COLO829 (cell line): ENCODE results near the gene ARAF.
"Not testable (repeated sequence)": the region's sequence is repeated elsewhere in the genome, so short reads cannot be mapped to it uniquely, and the experiment has no call there.

Source experiments
- DNase-seq: peaks from one replicate; pipeline ENCODE4 v3.0.0; 2012; ENCODE audit warnings: low spot score

ARAF gene

GRCh38 chrX:47560934-47561658 lies at the start of gene ARAF:
ARAF (plus strand) TSS chrX:47561205; CDS start chrX:47562968, 1,763 bp downstream.
- peak; percentile 97 for DNase-seq

GRCh38 chrX:47512383-47512782 lies 48.6 kb upstream of the ARAF start:
- DNase-seq, result not testable (repeated sequence)

DNA sequence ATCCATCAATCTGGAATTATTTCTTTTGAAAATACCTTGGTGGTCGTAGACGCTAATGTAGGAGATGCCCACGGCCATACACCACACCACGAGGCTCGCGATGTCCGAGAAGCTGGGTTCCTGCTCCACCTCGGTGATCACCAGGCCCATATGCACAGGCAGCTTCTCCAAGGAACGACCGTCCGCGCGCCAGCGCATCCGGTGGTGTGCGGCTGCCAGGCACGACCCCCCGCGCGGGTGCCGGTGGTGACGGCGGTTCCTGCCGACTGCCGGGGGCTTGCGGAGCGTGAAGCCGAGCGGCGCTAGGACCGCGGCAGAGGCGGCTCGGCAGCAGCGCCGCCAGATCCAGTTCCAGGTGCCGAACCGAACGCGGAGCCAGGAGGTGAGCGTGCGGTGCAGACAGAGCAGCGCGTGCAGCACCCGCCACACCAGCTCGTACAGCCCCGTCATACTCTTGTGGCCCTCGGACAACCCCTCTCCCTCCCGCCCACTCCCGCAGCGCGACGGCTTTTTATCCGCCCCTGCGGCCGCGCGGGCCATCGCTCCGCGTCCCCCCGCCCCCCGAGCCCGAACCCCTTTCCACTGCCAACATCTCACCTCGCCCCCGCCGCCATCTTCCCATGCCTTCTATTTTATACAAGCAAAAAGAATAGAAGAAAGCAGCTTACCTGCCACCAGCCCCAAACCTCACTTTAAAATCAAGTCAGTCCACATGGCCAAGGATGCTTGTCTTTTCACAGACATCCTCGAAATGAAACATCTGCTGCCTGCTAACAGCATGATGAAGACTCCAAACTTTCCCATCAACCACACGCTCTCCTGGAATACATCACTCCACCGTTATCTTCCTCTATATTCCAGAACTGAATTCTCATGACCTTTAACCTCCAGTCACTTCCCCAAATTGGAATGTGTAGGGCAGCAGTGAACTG lies 47.7 kb upstream of the ARAF start:
- DNase-seq, result not testable (repeated sequence)

DNA sequence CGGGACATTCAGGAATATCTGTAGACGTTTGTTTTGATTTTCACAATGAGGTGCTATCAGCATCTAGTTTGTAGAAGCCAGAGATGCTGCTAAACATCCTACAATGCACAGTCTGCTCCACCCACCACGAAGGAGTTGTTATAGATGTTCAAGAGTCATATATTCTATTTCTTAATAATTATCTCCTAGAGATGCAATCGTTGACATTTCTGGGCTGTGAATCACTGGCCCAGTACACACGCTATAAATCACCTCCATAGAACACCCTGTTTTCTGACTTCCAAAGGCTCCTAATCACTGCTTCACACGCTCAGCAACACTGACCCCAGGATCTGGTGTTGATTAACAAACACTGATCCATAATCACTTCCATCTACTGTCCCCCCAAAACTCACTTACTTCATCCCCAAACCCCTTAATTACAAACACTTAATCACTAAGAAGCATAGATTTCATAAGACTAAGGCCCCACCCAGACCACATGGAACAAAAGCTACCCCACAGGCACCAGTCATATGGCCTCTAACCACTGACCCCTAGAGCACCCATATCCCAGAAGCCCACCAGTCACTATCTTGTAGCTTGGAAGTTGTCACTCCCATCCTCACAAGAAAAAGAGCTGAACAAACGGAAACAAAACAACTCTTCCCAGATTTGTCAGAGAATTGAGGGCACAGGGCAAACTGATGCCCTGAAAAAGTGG lies 46.3 kb upstream of the ARAF start:
- DNase-seq, result no peak

DNA sequence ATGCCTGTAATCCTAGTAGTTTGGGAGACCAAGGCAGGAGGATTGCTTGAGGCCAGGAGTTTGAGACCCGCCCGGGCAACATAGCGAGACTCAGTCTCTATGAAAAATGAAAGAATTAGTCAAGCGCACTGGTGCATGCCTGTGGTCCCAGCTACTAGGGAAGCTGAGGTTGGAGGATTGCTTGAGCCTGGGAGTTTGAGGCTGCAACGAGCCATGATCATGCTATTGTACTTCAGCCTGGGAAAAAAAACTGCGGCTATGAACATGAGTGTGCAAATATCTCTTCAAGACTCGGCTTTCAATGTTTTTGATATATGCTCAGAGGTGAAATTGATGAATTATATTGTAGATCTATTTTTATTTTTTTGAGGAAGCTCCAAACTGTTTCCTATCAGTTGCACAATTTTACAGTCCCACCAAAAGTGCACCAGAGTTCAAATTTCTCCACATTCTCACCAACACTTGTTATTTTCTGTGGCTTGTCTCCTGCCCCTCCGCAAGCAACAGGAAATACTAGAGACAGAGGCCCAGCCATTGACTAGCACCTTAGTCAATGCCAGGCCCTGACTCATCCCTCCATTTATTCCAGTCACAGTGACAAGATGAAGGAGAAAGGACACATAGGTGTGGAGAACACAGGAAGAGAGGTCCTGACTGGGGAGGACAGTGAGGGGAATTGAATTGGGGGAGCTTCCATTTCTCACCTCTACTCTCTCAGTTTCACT lies 44.9 kb upstream of the ARAF start:
- DNase-seq, result no peak

GRCh38 chrX:47518144-47518543 lies 42.9 kb upstream of the ARAF start:
- no peak for DNase-seq

GRCh38 chrX:47523297-47523696 lies 37.7 kb upstream of the ARAF start:
- peak; percentile 63 for DNase-seq

DNA sequence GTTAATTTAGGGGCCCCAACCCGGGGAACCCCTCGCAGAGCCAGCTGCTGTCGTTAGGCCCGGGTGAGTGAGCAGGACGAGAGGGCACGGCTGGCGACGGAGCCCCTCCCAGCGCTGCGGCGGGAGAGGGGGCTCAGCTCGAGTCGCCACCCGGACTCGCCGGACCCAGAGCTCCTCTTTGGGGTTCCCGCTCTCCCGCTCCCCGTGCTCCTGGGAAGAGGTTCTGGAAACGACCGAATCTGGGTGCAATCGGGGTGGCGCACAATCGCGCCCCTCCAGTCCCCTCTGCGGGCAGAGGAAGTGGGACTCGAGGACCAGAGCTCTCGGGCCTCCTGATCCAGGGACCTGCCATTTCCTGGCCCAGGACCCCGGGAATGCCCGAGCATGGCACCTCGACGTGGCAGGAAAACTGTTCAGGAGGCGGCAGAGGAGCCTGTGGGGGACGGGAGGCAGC lies 37.3 kb upstream of the ARAF start:
- no peak for DNase-seq

DNA sequence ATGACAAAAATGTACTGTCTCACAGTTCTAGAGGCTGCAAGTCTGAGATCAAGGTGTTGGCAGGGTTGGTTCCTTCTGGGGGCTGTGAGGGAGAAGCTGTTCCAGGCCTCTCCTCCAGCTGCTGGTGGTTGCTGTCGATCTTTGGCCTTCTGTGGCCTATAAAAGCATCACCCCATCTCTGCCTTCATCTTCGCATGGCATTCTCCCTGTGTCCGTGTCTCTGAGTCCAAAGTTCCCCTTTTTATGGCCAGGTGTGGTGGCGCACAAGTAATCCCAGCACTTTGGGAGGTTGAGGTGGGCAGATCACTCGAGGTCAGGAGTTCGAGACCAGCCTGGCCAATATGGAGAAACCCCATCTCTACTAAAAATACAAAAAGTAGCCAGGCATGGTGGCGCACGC lies 31.5 kb upstream of the ARAF start:
- no peak for DNase-seq

GRCh38 chrX:47530049-47530448 lies 31.0 kb upstream of the ARAF start:
- DNase-seq, result no peak

DNA sequence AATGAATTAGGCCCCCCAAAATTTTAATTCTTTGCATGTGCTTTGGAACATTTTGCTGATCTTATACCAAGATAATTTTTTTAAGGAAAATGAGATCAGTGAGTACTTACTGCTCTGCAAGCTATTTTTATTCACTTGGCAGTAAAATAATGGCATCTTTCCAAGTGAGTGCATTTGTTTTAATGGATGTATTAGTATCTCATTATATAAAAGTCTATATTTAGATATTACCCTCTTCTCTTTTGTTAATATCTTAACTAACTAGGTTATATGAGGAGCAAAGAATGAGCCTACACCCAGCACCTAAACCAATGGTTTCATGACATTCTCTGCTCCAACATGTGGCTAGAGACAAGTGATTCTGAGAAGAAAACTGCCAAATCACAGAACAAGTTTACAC lies 21.1 kb upstream of the ARAF start:
- DNase-seq, result no peak

- DNase-seq, result peak; percentile 96
Observed at GRCh38 chrX:47540754-47541538, 20.1 kb upstream of the ARAF start.

DNA sequence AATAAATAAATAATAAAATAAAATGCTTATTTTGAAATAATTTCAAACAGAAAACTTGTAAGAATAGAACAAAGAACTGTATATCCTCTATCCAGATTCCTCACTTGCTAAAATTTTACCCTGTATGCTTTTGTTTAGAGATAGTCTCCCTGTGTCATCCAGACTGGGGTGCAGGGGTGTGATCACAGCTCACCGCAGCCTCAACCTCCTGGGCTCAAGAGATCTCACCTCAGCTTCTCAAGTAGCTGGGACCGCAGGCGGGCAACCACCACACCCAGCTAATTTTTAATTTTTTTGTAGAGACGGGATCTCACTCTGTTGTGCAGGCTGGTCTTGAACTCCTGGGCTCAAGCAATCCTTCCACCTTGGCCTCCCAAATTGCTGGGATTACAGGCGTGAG lies 17.5 kb upstream of the ARAF start:
- no peak for DNase-seq

- peak; percentile 10 for DNase-seq
Observed at GRCh38 chrX:47556045-47556623, 4.9 kb upstream of the ARAF start.

DNA sequence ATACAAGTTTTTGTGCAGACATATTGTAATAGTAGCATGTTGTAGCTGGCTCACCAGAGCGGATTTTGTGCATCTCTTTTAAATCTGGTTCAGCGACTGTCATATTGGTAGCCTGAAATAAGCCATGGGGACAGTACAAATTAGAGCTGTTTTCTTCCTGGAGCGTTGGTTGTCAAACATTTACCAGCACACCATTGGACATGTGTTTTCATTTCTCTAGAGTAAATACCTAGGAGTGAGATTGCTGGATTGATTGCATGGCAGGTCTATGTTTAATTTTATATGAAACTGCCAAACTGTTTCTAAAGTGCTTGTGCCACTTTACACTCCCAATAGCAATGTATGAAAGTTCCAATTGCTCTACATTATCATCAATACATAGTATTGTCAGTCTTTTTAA lies 2.6 kb upstream of the ARAF start:
- DNase-seq, result no peak

GRCh38 chrX:47560179-47560933 lies 649 bp upstream of the ARAF start:
- DNase-seq, result no peak

DNA sequence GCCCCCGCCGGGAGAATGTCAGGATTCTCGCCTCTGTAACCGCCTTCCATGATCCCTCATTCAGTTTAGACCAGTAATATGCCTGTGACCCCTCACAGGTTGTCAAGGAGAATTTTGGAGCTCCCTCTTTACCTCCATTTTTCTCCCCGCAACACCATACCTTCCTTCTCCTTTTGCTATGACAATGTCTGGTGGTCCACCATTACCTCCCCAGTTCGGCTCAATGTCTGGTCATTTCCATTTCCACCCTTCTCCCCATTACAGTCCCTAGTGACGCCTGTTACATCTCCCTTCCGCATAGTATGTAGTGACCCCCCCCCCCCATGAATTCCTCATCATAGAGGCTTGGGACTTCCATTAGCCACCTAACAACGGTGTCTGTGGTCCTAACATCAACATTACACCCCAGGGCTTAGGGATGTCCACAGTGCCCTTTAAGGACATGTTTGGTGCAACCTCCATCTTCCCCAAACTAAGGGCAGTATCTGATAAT lies 700 bp downstream of the ARAF start:
- no peak for DNase-seq

DNA sequence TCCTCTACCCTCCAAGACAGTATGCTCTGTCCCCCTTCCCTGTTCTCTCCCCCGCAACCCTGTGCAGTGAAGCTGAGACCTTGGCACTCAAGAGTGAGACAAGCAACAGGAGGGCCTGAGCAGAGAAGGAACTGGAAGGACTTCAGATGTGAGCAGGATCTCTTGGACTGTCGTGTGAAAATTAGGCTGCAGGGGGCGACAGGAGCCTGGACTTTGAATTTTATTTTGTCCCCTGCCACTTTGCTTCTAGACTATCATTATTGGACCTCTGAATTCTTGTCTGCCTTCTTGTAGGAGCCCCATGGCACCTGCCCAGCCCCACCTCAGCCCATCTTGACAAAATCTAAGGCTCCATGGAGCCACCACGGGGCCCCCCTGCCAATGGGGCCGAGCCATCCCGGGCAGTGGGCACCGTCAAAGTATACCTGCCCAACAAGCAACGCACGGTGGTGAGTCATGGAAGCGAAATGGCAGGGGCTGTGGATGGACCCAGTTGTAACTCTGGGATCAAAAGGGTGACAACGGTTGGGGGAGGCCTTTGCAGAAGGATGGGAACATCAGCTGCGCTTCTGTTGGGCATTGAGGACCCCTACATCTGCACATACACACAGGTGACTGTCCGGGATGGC lies 1.7 kb downstream of the ARAF start:
- DNase-seq, result no peak

DNA sequence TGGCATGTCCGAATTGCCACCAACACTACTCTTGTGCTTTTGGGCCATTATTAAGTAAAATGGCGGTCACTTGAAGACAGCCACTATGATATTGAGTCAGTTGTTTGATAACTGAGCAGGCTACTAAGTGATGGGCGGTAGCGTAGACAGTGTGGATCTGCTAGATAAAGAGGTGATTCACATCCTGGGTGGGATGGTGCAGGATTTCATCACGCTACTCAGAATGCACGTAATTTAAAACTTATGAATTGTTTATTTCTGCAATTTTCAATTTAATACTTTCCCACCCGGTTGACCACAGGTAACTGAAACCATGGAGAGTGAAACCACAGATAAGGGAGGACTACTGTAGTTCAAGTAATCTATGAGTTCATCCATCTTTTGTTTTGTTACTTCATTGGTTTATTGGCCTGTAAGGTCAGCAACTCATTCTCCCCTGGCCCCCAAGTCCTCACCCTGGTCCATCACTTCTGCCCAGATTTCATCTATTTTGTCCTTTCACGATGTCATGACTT lies 2.9 kb downstream of the ARAF start:
- DNase-seq, result no peak
